DMS79 treated with DMSO at 0.1 percent for 48 hours (cell line): ENCODE data around the gene PPP1R14B.
A peak's percentile ranks its signal among the peaks of the same experiment; 100 is the strongest.
"Not testable (repeated sequence)": the region's sequence is repeated elsewhere in the genome, so short reads cannot be mapped to it uniquely, and the experiment has no call there.

Experiments used
- DNase-seq: peaks from one replicate; lab custom pipeline; 2025; lab: John Stamatoyannopoulos, UW

PPP1R14B gene

DNA sequence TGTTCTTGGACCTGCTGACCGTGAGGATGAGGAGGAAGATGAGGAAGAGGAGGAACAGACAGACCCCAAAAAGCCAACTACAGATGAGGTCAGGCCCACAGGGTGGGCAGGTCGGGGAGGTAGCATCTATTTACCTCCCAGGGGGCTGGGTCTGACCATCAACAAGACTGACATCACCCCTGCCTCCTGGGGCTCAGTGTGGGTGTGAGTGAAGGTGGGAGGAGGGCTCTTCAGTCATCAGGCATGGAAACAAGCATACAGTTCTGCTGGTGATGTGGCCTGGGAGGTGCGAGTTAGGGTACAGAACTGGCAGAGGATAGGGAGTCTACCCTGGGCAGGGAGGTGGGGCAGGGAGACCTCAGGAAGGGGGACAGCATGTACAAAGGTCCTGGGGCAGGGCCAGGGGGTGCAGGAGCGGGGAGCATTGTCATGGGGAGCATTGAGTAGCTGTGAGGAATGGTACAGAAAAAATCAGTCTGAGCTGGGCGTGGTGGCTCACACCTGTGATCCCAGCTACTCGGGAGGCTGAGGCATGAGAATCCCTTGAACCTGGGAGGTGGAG, 13.5 kb upstream of the PPP1R14B start:
- DNase-seq = no peak

DNA sequence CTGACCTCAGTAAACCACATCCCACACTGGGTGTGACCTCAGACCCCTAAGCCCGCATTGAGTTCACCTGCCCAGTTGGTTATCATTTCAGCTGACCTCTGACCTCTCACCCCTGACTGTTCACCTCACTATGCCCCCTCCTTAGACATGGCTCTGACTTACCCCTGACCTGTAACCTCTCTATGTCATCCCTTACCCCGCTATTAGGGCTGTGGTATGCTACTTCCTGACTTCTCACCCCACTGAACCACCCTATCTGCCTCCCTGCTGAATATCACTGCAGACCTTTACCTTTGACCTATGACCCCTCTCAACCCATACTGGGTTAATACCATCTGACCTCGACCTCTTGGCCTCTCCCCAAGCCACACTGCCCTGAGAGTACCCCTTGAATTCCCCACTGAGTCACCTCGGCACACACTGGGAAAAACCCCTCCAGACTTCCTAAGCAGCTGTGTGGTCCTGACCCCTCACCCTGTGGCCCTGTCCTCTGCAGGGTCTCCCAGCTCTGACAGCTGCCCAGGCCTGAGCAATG, 12.9 kb upstream of the PPP1R14B start:
- no peak for DNase-seq

DNA sequence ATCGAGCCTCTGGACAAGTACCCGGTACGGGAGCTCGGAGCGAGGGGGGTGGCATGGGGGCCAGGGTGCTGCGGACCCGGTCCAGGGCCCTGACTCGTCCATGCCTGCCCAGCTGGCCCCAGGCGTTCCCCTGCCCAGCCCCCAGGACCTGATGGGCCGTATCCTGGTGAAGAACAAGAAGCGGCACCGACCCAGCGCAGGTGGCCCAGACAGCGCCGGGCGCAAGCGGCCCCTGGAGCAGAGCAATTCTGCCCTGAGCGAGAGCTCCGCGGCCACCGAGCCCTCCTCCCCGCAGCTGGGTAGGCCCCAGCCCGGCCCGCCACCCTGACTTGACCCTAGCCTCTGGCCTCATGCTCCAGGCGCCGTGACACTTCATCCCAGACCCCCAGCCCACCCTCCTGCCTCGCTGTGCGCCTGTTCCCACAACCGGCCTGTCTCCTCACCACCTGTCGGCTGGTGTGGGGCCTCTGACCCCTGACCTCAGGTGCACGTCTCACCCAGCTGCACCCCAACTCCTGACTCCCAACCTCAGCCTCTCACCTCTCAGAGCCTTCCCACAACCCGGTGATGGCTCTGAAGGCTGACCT, 12.3 kb upstream of the PPP1R14B start:
- DNase-seq = no peak

DNA sequence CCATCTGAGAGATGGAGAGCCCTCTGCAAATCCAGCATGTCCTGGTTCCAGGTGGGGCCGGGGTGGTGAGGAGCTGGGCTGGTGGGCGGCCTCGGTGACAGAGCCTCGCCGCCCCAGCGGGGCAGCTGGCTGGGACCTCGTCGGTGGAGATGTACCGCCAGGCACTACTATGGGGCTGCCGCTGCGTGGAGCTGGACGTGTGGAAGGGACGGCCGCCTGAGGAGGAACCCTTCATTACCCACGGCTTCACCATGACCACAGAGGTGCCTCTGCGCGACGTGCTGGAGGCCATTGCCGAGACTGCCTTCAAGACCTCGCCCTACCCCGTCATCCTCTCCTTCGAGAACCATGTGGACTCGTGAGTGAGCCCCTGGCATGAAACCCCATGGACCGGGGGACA, 11.6 kb upstream of the PPP1R14B start:
- no peak for DNase-seq

DNA sequence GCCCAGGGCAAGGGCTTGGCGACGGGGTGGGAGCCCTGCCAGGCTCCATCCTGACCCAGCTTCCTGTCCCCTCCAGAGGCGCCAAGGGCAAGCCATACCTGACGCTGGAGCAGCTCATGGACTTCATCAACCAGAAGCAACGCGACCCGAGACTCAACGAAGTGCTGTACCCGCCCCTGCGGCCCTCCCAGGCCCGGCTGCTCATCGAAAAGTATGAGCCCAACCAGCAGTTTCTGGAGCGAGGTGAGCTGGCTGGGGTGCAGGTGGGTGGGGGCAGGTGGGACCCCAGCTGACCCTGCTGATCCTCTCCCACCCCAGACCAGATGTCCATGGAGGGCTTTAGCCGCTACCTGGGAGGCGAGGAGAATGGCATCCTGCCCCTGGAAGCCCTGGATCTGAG, 9.6 kb upstream of the PPP1R14B start:
- DNase-seq = no peak

DNA sequence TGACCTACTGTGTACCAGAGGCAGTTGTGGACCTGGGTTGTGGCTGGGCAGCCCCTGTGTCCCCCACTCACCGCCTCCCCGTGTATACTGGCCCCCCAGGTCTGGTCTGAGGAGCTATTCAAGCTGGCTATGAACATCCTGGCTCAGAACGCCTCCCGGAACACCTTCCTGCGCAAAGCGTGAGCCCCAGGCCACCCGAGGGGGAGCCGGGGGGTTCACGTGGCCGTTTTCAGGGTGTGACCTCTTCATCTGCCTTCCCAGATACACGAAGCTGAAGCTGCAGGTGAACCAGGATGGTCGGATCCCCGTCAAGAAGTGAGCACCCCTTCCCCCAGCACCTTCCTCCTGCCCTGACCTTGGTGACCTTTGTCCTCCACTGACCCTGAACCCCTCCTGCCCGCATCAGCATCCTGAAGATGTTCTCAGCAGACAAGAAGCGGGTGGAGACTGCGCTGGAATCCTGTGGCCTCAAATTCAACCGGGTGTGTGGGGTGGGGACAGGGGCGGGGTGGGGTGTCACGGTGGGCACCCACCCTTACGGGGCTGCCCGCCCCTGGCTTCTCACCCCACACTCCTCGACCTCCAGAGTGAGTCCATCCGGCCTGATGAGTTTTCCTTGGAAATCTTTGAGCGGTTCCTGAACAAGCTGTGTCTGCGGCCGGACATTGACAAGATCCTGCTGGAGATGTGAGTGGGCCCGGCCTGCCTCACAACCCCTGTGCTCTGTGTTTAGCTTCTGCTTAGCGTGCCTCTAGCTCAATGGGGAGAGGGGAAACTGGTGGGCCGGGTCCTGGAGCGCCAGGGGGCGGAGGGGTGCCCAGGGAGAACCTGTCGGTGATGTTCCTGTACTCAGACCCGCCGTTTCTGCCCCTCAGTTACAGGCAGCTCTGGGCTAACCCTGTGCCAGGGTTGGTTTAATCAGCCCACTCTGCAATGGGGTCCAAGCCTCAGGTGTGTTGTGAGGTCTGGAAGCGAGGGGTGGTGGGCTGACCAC, 8.7 kb upstream of the PPP1R14B start:
- DNase-seq = no peak

DNA sequence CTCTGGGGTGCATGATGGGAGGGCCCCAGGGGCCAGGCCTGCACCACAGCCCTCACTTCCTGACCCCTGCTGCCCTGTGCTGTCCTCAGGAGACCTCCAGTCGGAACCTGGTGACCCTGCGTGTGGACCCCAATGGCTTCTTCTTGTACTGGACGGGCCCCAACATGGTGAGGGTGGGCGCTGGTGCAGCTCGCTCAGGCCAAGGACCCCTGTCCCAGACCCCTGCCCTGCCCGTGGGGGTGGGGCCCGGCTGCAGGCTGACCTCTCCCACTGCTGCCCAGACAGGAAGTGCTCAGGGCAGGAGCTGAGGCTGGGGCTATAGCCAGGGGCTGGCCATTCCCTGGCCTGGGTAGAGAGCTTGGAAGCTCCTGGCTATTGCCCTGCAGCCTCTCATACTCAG, 7.6 kb upstream of the PPP1R14B start:
- DNase-seq = no peak

DNA sequence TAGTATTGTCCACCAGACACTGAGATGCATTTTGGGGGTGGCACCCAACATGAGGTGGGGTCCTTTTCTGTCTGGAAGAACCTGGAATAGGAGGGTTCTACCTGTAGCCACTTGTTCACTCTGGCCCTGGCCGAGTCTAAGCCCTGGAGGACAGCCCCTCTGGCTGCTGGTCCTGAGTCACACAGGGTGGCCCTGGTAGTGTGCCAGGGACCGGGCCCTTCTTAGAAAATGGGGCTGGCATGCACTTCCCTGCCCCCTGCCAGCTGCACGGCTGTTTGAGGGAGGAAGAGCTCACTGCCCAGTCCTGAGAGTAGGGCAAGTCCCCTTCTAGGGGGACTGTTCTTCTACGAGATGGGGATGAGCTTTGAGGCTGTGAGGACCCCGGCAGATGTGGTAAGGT, 6.7 kb upstream of the PPP1R14B start:
- no peak for DNase-seq

DNA sequence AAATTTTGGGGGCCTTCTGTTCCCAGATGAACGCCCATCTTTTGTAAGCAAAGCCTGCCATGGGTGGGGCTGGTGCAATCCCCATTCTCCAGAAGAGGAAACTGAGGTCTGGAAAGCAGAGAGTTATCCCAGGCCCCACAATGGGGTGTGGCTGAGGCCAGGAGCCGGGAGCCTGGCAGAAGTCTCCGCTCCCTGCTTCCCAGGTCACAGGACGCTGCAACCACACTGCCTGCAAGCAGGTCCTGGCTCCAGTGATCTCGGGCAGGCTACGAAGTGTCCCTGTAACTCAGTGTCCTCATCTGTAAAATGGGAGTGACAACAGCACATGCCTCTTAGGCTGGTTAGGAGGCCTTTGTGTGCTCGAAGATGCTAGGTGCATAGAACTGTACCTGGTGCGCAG, 6.3 kb upstream of the PPP1R14B start:
- no peak for DNase-seq

DNA sequence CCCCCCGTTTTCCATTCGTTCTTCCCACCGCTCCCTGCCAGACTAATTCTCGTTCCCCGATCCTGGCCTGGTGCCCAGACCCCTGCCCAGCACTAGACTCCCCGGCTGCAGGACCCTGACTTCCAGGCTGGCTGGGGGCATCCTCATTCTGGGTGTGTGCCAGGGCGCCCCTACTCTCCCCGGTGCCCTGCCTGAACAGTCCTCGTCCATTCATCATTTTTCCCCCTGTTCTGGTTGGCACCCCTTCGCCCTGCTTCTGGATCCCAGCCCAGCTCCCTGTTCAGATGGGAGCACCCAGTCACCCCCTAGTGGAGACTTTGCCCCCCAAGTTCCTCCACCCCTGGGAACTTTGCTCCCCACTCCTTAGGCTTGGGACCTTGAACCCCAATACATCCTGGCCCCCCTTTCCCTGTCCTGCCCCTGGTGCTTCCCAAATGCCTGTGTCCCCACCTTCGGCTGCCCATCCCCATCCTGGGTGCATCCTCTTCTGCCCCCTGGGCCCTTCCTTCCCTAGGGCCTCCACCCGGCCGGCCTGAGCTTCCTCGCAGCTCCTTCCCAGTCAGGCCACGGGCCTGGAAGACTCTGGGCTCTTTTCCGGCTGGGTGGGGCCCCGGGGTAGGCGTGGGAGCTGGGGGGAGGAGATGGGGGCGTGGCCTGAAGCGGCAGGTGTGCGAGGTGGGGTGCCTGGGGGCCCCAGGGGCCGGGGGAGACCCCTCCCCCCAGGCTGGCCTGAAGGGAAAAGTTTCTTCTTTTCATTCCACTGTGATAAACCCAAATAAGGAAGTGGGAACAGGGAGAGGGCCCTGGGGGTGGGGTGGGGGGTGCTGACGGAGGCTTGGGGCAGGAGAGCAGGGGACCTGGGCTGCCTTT, 5.5 kb upstream of the PPP1R14B start:
- DNase-seq = peak; percentile 45

DNA sequence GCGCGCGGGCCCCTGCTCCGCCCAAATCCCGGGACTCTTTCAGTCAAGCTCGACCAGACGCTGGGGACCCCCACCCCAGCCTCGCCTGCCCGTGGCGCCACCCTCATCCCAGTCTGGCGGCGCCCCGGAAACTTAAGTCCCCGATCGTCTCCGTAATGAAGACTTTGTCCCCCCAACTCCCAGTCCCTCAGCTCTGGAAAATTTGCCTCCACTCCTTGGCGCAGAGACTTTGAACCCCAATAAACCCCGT, 4.9 kb upstream of the PPP1R14B start:
- DNase-seq = no peak

DNA sequence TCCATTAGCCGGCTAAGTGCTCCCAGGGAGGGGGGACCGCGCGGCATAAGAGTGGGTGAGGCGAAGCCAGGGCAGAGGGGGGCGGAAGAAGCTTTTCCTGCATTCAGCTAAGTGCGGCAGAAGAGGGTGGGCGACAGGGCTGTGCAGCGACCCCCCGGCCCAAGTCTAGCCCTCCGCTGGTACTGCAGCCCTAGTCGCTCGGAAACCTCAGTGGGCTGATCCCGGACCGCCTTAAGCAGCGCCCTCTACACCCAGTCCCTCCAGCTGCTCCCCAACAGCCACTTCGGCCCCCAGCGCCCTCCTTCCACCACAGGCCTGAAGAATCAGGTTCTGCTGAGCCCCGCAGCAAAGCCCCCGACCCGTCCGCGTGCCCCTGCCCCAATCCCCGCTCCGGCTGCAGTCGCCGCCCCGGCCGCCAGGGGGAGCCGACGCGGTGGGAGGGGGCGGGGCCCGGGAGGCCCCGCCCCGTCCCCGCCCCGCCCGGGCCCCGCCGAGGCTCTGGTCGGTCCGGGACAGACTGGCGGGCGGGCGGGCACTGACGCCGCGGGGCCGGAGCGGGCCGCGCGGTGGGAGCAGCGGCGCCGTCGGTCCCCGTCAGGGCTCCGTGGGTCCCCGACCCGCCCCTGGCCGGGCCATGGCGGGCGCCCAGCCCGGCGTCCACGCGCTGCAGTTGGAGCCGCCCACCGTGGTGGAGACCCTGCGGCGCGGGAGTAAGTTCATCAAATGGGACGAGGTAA, 4.4 kb upstream of the PPP1R14B start, which contains the start of gene PLCB3:
TSS of gene PLCB3 (plus strand) at position 515 of the 737 bp plus-strand sequence. CDS start at position 635, 120 bp downstream.
- peak; percentile 73 for DNase-seq

DNA sequence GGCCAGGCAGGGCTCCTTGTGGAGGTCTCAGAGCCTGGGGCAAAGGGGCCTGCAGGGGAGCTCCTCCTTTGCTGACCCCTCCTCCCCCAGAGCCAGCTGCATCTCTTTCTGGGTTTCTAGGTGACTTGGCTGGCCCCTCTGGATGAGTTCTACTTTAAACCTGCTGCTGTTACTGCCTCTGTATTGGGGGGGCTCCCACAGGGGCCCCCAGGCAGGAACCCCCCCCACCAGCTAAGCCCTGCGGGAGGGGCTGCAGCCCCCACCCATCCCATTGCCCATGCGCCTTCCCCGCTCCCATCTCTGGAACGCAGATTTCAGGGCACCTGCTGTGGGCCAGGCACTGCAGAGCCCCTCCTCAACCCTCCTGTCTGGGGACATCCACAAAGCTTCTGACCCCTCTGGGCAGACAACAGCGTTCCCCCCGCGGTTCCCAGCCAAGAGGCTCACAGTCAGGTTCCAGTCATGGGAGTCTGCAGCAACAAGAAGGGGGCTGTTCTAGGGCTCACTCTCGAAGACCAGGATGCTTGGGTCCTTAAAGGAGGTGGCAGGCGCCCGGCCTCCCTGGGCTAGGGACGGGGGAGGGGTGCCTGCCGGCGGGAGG, 3.8 kb upstream of the PPP1R14B start:
- peak; percentile 73 for DNase-seq

DNA sequence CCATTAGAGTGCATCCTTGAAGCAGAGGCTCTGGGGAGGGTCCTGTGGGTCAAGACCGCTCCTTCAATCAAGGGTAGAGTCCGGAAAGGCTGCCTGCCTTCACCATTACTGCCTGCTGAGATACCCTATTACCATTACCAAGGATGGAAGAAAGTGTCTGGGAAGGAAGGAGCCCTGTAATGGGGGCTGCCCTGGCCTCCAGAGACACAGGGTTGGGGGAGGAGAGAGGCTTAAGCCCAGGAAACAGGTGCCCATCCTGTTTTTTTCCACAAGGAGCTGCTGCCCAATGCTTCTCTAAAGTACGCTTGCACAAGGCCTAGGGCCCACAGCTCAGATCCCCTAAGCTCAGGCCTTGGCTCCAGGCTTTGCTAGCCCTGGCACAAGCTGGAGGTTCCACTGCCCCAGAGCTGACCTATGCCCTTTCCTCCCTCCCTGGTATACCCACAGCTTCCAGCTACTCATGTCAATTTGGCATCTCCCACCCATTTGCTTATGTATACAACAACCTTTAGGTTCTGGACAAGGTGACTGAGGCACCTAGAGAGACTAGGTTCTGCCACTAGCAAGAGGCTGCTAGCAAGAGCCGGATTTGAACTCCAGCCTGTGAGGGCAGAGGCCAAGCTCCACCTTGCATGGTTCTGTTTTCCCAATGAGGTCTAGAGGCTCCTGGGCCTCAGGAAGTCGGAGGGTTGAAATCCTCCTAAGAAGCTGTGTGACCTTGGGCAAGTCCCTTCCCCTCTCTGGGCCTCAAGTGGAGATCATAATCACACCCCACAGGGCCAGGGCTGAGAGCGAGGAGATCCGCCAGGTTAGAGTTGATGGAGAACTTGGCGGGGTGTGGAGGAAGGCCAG, 3.0 kb upstream of the PPP1R14B start:
- DNase-seq = no peak

DNA sequence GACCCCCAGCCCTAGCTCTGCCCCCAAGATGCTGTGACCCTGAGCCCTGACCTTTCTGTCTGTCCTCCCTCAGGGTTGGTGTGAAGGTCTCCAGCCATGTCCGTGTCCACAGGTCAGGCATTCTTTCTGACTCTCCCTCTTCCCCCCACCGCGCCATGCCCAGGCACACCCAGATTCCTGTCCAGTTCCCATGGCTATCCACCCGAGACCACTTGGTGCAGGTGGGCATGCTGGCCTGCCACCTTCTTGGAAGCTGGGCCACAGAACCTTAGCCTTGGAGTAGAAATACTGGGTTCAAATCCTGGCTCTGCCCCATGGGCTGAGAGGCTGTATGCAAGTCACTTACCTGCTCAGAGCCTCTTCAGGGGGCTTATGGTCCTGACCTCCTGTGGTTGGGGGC, 2.3 kb upstream of the PPP1R14B start:
- no peak for DNase-seq

DNA sequence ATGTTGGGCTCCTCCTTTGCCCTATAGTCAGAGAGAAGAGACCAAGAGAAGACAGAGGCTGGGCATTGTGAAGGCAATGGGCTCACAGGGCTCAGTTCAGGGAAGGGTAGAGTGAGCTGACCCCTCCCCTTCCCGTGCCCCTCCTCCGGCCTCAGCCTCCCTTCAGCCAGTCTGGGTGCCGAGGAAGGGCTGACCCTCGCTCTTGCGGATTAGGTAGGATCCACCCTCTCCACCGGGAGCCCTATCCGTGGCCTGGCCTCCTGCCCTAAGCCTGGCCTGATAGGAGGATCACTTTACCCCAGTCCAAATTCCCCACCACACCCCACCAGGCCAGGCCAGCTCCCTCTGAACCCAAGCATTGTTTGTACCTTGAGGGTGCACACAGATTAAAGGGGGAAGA, 1.8 kb upstream of the PPP1R14B start:
- no peak for DNase-seq

DNA sequence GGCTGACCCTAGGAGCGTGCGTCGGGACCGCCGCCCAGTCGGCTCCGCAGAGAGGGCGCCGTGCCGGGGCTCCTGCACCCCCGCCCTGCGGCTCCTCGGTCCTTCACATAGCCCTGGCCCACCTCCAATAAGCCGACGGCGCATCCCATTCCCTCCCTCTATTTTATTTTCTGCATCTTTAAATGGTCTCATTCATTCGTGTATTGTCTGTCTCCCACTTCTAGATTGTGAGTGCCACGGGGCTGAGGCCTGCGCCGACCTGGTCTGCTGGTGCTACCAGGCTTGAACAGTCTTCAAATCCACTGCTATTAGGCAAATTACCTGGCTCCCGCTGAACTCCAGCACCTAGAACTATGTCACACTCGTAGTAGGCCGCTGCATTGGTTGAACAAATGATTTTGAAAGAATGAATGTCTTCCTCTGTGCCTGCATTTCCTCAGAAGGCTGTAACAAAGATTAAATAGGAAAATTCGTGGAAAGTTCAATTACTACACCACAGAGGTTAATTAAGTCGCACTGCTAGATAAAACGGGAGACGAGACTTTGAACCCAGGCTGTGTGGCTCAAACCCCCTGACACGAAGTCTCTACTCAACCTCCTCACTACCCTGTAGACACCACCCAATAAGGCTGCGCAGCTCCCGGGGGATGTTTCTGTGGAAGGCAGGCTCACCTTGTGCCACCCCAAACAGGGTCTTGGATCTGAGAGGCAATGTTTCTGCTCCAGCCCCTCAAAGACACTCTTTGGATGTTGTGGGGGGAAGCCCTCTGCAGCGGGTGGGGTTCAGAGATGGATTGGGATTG, 1.2 kb upstream of the PPP1R14B start:
- peak; percentile 53 for DNase-seq

DNA sequence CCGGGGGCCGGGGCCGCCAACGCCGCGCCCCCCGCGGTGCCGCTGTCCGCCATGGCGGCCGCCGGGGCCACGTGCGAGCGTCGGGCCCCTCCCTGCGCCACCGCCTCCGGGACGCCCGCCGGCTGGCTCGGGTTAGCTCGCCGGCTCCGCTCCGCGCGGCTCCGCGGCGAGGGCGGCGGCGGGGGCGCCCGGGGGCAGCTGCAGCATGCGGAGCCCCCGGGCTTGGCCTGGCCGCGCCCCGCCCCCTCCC, 197 bp downstream of the PPP1R14B start:
- DNase-seq = not testable (repeated sequence)

DNA sequence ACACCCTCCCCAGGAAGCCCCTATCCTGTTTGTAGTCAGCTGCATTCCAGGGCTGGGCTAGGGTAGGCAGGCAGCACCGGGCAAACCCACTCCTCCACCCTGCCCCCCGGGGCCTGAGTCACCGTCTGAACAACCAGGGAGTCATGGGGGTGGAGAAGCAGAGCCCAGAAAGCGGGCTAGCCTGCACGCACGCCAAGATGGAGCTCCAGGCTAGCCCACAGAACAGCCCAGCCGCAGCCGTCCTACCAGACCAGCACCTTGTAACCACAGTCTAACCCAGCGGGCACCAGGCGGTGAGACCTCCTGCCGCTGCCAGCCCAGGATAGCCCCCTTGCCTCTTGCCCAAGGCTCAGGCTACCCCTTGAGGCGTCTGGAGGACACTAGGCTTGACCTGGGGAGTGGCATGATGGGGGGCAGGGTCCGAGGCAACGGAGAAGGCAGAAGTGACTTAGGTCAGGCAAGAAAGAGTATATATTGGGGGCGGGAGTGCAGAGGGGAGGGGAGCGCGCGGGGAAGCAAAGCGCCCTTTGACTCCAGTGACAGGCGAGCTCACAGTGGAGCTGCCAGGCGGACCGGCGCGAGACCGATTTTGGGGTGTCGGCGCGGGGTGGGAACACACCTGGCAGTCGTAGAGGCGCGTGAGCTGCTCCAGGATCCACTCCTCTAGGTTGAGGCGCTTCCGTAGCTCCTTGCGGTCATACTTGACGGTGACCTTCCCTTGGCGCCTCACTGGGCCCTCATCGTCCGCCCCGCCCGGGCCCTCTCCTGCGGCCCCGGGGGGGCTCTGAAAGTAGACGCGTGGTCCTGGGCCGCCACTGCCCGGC, 734 bp downstream of the PPP1R14B start:
- peak; percentile 26 for DNase-seq
